Neural cell (in vitro differentiated cells): ENCODE results near the gene IL36B. TPM values are rescaled to one million over a fixed set of nuclear protein-coding genes. Genes with fewer than 3 reads are reported as not detected.

Source experiments
- H2AFZ ChIP-seq: fragments of 200-600, 300-800 bp; sonication (generic), shearing (Covaris generic); 2 replicates; pipeline ENCODE4 v1.6.0; 2014; ENCODE audit warnings: low read depth, mild to moderate bottlenecking, antibody characterized with exemption, low read length, moderate library complexity
- H3F3A ChIP-seq: fragments of 200-600 bp; shearing (Covaris generic); 2 replicates; pipeline ENCODE4 v1.6.1; 2016; ENCODE audit warnings: mild to moderate bottlenecking, moderate library complexity, mixed read lengths, antibody characterized with exemption, low read length; ENCODE audit not compliant: insufficient read depth, poor library complexity, severe bottlenecking
- H3K27ac ChIP-seq: fragments of 200-600, 300-800 bp; sonication (generic), shearing (Covaris generic); 2 replicates; pipeline ENCODE4 v1.5.1; 2014; ENCODE audit warnings: mild to moderate bottlenecking, low read length, moderate library complexity
- H3K27me3 ChIP-seq: fragments of 300-800, 200-600 bp; sonication (generic), shearing (Covaris generic); 2 replicates; pipeline ENCODE4 v1.6.0; 2014; ENCODE audit warnings: mild to moderate bottlenecking, low read depth, low read length, moderate library complexity; ENCODE audit not compliant: insufficient read depth
- H3K36me3 ChIP-seq: fragments of 300-800, 200-600 bp; sonication (generic), shearing (Covaris generic); 2 replicates; pipeline ENCODE4 v1.5.1; 2014; ENCODE audit warnings: mild to moderate bottlenecking, antibody characterized with exemption, low read length, moderate library complexity; ENCODE audit not compliant: insufficient read depth
- H3K4me2 ChIP-seq: fragments of 300-800, 200-600 bp; sonication (generic), shearing (Covaris generic); 2 replicates; pipeline ENCODE4 v1.6.0; 2014; ENCODE audit warnings: mild to moderate bottlenecking, low read length
- H3K4me3 ChIP-seq: fragments of 300-800, 200-600 bp; sonication (generic), shearing (Covaris generic); 2 replicates; pipeline ENCODE4 v1.5.1; 2014; ENCODE audit warnings: mild to moderate bottlenecking, low read length, moderate library complexity
- H3K79me2 ChIP-seq: fragments of 200-600 bp; shearing (Covaris generic); replicated peaks from 2 replicates; pipeline ENCODE4 v1.6.0; 2014; ENCODE audit warnings: mild to moderate bottlenecking, low read length, moderate library complexity; ENCODE audit not compliant: insufficient read depth
- H3K9ac ChIP-seq: fragments of 300-800, 200-600 bp; sonication (generic), shearing (Covaris generic); 2 replicates; pipeline ENCODE4 v1.6.1; 2016; ENCODE audit warnings: mild to moderate bottlenecking, low read length, mixed read lengths
- H3K9me2 ChIP-seq: fragments of 200-600 bp; shearing (Covaris generic); 2 replicates; pipeline ENCODE4 v1.6.1; 2016; ENCODE audit warnings: mild to moderate bottlenecking, low read length, mixed read lengths; ENCODE audit not compliant: insufficient read depth
- H3K9me3 ChIP-seq: fragments of 200-600, 300-800 bp; sonication (generic), shearing (Covaris generic); 2 replicates; pipeline ENCODE4 v1.6.1; 2016; ENCODE audit warnings: mild to moderate bottlenecking, mixed run types, low read length, moderate library complexity, mixed read lengths
- H4K20me1 ChIP-seq: fragments of 200-600 bp; shearing (Covaris generic); 2 replicates; pipeline ENCODE4 v1.6.1; 2016; ENCODE audit warnings: mild to moderate bottlenecking, mixed run types; ENCODE audit not compliant: insufficient read depth
- EP300 ChIP-seq: fragments of 450-650 bp; conservative IDR thresholded peaks from 2 replicates; pipeline ENCODE4 v1.6.1; 2014; ENCODE audit warnings: antibody characterized with exemption, mild to moderate bottlenecking, moderate library complexity; ENCODE audit not compliant: poor library complexity, severe bottlenecking
- EZH2 ChIP-seq: fragments of 200-600, 300-800 bp; shearing (Covaris generic), sonication (generic); IDR thresholded peaks from 2 replicates; pipeline ENCODE4 v1.6.1; 2014; ENCODE audit warnings: antibody characterized with exemption, low read length, borderline replicate concordance, mild to moderate bottlenecking; ENCODE audit not compliant: insufficient read depth, poor library complexity, severe bottlenecking
- MXI1 ChIP-seq: fragments of 450-650 bp; conservative IDR thresholded peaks from 2 replicates; pipeline ENCODE4 v1.6.1; 2014; ENCODE audit warnings: antibody characterized with exemption, mild to moderate bottlenecking; ENCODE audit not compliant: poor library complexity, severe bottlenecking
- POLR2AphosphoS5 ChIP-seq: IDR thresholded peaks from 2 replicates; pipeline ENCODE4 v1.6.1; 2012
- RAD21 ChIP-seq: fragments of 450-650 bp; conservative IDR thresholded peaks from 2 replicates; pipeline ENCODE4 v1.6.1; 2014; ENCODE audit warnings: antibody characterized with exemption, mild to moderate bottlenecking, moderate library complexity
- REST ChIP-seq: IDR thresholded peaks from 2 replicates; pipeline ENCODE4 v1.6.1; 2012; ENCODE audit warnings: borderline replicate concordance
- SMC3 ChIP-seq: fragments of 450-650 bp; conservative IDR thresholded peaks from 2 replicates; pipeline ENCODE4 v1.6.1; 2014; ENCODE audit warnings: antibody characterized with exemption, mild to moderate bottlenecking, moderate library complexity; ENCODE audit not compliant: poor library complexity
- TAF1 ChIP-seq: IDR thresholded peaks from 2 replicates; pipeline ENCODE4 v1.6.1; 2012; ENCODE audit warnings: low read depth
- polyA plus RNA-seq: library from polyadenylated mRNA; depleted of rRNA; stranded (reverse); fragments of >200 nt; gene quantifications from 2 replicates; pipeline ENCODE4 v1.2.3, GENCODE V29; 2014

Gene IL36B
- polyA plus RNA-seq, 1 donor from 2014 or later: not detected

GRCh38 chr2:113091231-113091896 lies 38.7 kb upstream of the IL36B start:
- no peak for TF ChIP-seq EZH2
- Histone ChIP-seq H3K36me3 (no peaks in the 10 kb centered on the region), H3F3A (no peaks in the 10 kb centered on the region), H3K79me2 (no peaks in the 10 kb centered on the region), H3K9ac (no peak overlapping the region), H3K9me2 (no peaks in the 10 kb centered on the region), H3K4me2 (no peak overlapping the region), H3K27me3 (no peaks in the 10 kb centered on the region), H3K4me3 (no peak overlapping the region), H3K9me3 (no peaks in the 10 kb centered on the region), H2AFZ (no peak overlapping the region), H3K27ac (no peak overlapping the region), H4K20me1 (no peaks in the 10 kb centered on the region)

GRCh38 chr2:113089916-113090315 lies 37.2 kb upstream of the IL36B start:
- Histone ChIP-seq H3K9me2 (no peaks in the 10 kb centered on the region), H3K9ac (no peak overlapping the region), H3K4me3 (no peak overlapping the region), H3K4me2 (no peak overlapping the region), H3K27ac (no peak overlapping the region), H4K20me1 (no peaks in the 10 kb centered on the region), H2AFZ (no peak overlapping the region), H3K36me3 (no peaks in the 10 kb centered on the region), H3F3A (no peaks in the 10 kb centered on the region), H3K27me3 (no peaks in the 10 kb centered on the region), H3K9me3 (no peaks in the 10 kb centered on the region), H3K79me2 (no peaks in the 10 kb centered on the region)
- TF ChIP-seq MXI1 (no peak), TAF1 (no peak)

- no peaks in the 10 kb centered on the region for H3K27me3 ChIP-seq
- no peak overlapping the region for H3K9ac ChIP-seq
- no peaks in the 10 kb centered on the region for H3F3A ChIP-seq
- no peak overlapping the region for H2AFZ ChIP-seq
- H3K4me2 ChIP-seq: no peak overlapping the region
- H3K4me3 ChIP-seq: no peak overlapping the region
- TF ChIP-seq MXI1: no peak
- H3K79me2 ChIP-seq: no peaks in the 10 kb centered on the region
- H4K20me1 ChIP-seq: no peaks in the 10 kb centered on the region
- H3K9me2 ChIP-seq: no peaks in the 10 kb centered on the region
- H3K36me3 ChIP-seq: no peaks in the 10 kb centered on the region
- H3K9me3 ChIP-seq: no peaks in the 10 kb centered on the region
- H3K27ac ChIP-seq: no peak overlapping the region
Measured at GRCh38 chr2:113088213-113088992, 35.7 kb upstream of the IL36B start.

GRCh38 chr2:113085542-113085941 lies 32.9 kb upstream of the IL36B start:
- Histone ChIP-seq H3F3A (no peaks in the 10 kb centered on the region), H3K9ac (no peak overlapping the region), H3K79me2 (no peaks in the 10 kb centered on the region), H4K20me1 (no peaks in the 10 kb centered on the region), H3K36me3 (no peaks in the 10 kb centered on the region), H3K27ac (no peak overlapping the region), H2AFZ (no peak overlapping the region), H3K4me3 (no peak overlapping the region), H3K9me3 (no peaks in the 10 kb centered on the region), H3K4me2 (no peak overlapping the region), H3K27me3 (no peaks in the 10 kb centered on the region), H3K9me2 (no peaks in the 10 kb centered on the region)
- TF ChIP-seq SMC3 (no peak), EP300 (no peak), EZH2 (no peak), POLR2AphosphoS5 (no peak), REST (no peak), RAD21 (no peak)
